Motor neuron (in vitro differentiated cells): Measurements from ENCODE around the gene TFRC. TPM values are rescaled to one million over a fixed set of nuclear protein-coding genes. Genes with fewer than 3 reads are reported as not detected.
"Not testable (repeated sequence)": the region's sequence is repeated elsewhere in the genome, so short reads cannot be mapped to it uniquely, and the experiment has no call there.

Experiments used
- ATAC-seq, 8 experiments: fragments of 200-7000 bp; cut with Tn5 transposase; replicated peaks in 6 of 8; 2 replicates each; pipeline ENCODE4 v1.8.0; 2021; ENCODE audit warnings: mild to moderate bottlenecking in 8 of 8, moderate library complexity in 8 of 8
- H3K27ac ChIP-seq, 2 donors: fragments of 250-450 bp; sonication (Bioruptor Pico); 2 replicates each; pipeline ENCODE4 v1.9.0; 2021; ENCODE audit warnings: antibody characterized with exemption in 2 of 2, mild to moderate bottlenecking in 2 of 2, moderate library complexity in 1 of 2
- H3K4me1 ChIP-seq, 2 donors: fragments of 250-450 bp; sonication (Bioruptor Pico); replicated peaks in 1 of 2; 2 replicates each; pipeline ENCODE4 v1.6.1; 2021; ENCODE audit warnings: antibody characterized with exemption in 2 of 2, mild to moderate bottlenecking in 2 of 2, moderate library complexity in 1 of 2
- H3K4me3 ChIP-seq, 5 donors: fragments of 250-450 bp; sonication (Bioruptor Pico); 2 replicates each; pipeline ENCODE4 v1.9.0; 2021; ENCODE audit warnings: antibody characterized with exemption in 5 of 5, mild to moderate bottlenecking in 5 of 5, moderate library complexity in 4 of 5
- WGBS, 10 experiments: fragments of 450-650 bp; shearing (Covaris generic); methylation state at CpG; one replicate each; pipeline ENCODE4 v1.0.0; 2022; 5-methylcytosine and 5-hydroxymethylcytosine counted together
- in situ Hi-C, 9 experiments: fragments of 400-800 bp; cut with MboI; loops; one replicate each; pipeline ENCODE4 v1.15.0; 2021; ENCODE audit warnings: low sequenced_read_pairs in 9 of 9, low pct_unique_long_range_greater_than_20kb in 2 of 9; ENCODE audit not compliant: unreplicated experiment in 9 of 9
- total RNA-seq, 8 experiments: library from RNA; unstranded; fragments of 300-600 nt; gene quantifications; 2 replicates each; pipeline versions ENCODE4 v1.2.3 to v1.2.4, GENCODE V29; 2022

Gene TFRC
- total RNA-seq, 8 experiments from 2014 or later = 39.1 to 148 (median 55.7) TPM

DNA sequence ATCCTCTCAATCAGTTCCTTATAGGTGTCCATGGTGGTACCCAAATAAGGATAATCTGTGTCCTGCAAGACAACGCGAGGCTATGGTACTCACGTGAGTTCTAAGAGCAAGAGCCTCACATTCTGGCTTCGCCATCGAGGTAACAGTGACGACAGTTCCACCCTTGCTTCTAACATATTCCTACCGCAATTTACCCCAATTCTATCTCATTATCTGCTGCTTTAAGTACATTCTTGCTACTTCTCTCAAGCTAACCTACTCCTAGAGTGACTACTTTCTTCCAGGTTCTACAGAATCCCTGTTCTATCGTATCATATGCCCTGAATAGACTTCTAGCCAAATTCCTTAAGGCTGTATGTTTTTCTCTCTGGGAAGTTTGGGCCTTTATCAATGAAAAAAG is 26.6 kb downstream of the TFRC start:
- WGBS, 10 experiments = 80 to 100% (median 94%) methylated on average over 1 to 8 of the region's 8 CpGs; no CpG with 5 or more reads in 1 of the 10 experiments
- H3K4me3 ChIP-seq = no peak overlapping the region
- no peak for ATAC-seq
- H3K4me1 ChIP-seq = peaks cover 2 to 4% of the 10 kb centered on the region in 2 donors
- in situ Hi-C loops = no loop called here
- no peak overlapping the region for H3K27ac ChIP-seq

DNA sequence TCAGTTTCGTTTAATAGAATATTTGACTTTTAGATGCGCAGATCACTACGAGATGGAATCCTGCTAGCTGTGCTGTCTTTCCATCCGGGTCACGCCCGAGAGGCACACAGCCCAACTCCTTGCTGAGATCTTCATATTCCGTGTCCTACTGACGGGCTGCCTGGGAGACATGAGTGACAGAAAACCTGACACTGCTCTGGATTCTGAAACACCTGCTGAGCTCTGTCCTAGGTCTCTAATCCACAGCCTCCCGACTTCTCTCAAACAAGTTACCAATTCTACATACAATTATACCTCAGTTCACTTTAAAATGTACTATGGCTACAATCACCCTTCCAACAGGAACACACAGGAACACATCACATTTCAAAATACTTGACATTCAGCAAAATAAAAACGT is 27.2 kb downstream of the TFRC start:
- Histone ChIP-seq H3K27ac (no peak overlapping the region), H3K4me3 (no peak overlapping the region), H3K4me1 (peaks cover 2 to 4% of the 10 kb centered on the region in 2 donors)
- 80 to 100% (median 94%) methylated on average over 1 to 10 of the region's 10 CpGs; no CpG with 5 or more reads in 2 of the 10 experiments for WGBS, 10 experiments
- in situ Hi-C loops = no loop called here
- ATAC-seq = no peak

- ATAC-seq = no peak
- 88 to 100% (median 99%) methylated on average over 3 to 7 of the region's 7 CpGs for WGBS, 10 experiments
- Histone ChIP-seq H3K4me3 (no peak overlapping the region), H3K4me1 (peaks cover 2 to 4% of the 10 kb centered on the region in 2 donors), H3K27ac (no peak overlapping the region)
- in situ Hi-C loops = no loop called here
These were observed 28.4 kb downstream of the TFRC start for GRCh38 chr3:196053487-196053886.

DNA sequence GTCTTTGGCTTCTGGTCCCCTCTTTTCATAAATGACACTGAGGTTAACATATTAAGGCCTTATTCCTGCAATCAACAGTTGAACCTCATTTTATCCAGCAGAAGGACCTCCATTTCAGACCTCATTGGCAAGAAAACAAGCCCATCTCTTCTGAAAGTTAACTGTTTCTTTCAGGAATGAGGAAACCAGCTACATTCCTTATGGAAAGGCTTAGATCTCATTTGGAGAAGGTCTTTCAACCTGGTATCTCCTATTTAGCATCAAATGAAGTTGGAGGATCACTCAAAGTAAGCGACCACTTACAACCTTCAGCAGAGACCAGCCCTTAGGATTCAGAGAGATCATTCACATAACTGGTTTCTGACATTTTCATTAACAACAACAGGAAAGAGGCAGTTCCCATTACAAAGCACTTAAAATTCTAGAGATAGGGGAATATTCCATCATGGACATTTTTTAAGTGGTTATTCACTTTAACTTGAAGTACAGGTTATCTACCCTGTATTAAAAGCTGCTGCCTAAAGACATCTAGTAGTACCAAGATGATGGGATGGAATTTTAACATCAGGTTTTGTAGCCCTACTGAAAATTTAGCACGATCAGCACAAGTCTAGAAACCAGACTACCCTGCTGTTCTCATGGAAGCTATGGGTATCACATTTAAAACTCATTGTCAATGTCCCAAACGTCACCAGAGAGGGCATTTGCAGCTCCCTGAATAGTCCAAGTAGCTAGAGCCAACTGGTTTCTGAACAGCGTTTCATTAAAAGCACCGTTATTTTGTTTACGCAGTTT is 30.4 kb downstream of the TFRC start:
- H3K27ac ChIP-seq = no peak overlapping the region
- no peak for ATAC-seq
- WGBS, 10 experiments = 90 to 100% (median 97%) methylated on average over 1 to 6 of the region's 6 CpGs; no CpG with 5 or more reads in 1 of the 10 experiments
- in situ Hi-C loops = no loop called here
- no peak overlapping the region for H3K4me3 ChIP-seq
- H3K4me1 ChIP-seq = peaks cover 0 to 4% of the 10 kb centered on the region in 2 donors

DNA sequence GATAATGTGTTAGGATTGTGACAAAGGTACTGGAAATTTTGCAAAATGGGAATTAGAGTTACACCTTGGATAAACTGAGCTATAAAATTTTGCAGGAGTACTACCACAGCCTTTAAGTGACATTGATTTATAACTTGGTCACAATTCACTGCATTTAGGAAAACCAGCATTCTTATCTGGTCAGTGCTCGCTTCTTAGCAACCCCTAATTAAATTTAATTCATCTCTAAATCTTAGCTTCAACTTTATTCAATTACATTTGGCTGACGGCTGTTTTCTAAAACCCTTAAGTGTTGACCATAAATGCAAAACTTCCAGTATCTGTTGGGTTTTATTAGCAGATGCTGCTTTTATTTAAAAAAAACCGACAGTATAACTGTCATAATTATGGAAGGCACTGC is 31.3 kb downstream of the TFRC start:
- ATAC-seq = peak in 1 of 8 experiments; percentile 11
- 0 to 100% (median 74%) methylated on average over 1 to 3 of the region's 3 CpGs; no CpG with 5 or more reads in 1 of the 10 experiments for WGBS, 10 experiments
- no peak overlapping the region for H3K4me3 ChIP-seq
- peaks cover 0 to 4% of the 10 kb centered on the region in 2 donors for H3K4me1 ChIP-seq
- in situ Hi-C loops = no loop called here
- no peak overlapping the region for H3K27ac ChIP-seq

DNA sequence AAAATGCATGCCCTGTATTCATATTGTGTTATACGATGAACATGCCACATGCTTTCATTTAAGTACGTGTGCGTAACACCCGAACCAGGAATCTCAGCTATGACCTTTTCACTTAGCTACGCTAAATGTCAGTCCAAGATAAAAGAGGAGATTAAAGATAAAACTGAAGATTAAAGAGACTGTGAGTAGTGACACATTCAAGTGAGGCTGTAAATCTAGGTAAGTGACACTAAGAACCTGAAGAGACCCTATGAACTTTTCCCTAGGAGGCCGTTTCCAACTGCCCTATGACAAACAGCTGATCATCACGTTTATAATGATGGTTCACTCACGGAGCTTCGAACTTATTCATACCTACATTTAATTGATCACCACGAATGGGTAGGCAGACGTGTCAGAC is 32.2 kb downstream of the TFRC start:
- Histone ChIP-seq H3K4me1 (peaks cover 0 to 4% of the 10 kb centered on the region in 2 donors), H3K27ac (no peak overlapping the region), H3K4me3 (no peak overlapping the region)
- in situ Hi-C loops = loop anchor here in 1 of 9 experiments (25.0 kb wide), 1 partner anchor 463 kb away; the partner anchor contains the start of genes RNF168 and SMCO1
- no peak for ATAC-seq
- WGBS, 10 experiments = 9 to 98% (median 73%) methylated on average over 1 to 11 of the region's 11 CpGs; no CpG with 5 or more reads in 1 of the 10 experiments

- WGBS, 10 experiments = 80 to 100% (median 87%) methylated on average over 1 to 9 of the region's 9 CpGs
- in situ Hi-C loops = loop anchor here in 1 of 9 experiments (25.0 kb wide), 1 partner anchor 463 kb away; the partner anchor contains the start of genes RNF168 and SMCO1
- no peak overlapping the region for H3K4me3 ChIP-seq
- H3K4me1 ChIP-seq = peaks cover 0 to 4% of the 10 kb centered on the region in 2 donors
- H3K27ac ChIP-seq = no peak overlapping the region
- no peak for ATAC-seq
These were observed 32.8 kb downstream of the TFRC start for GRCh38 chr3:196048922-196049598.

- ATAC-seq = no peak
- WGBS, 10 experiments = 91 to 100% (median 94%) methylated on average over 2 to 6 of the region's 11 CpGs; no CpG with 5 or more reads in 3 of the 10 experiments
- in situ Hi-C loops = loop anchor here in 1 of 9 experiments (25.0 kb wide), 1 partner anchor 465 kb away; the partner anchor contains the start of genes RNF168 and SMCO1
- peaks cover 0 to 4% of the 10 kb centered on the region in 2 donors for H3K4me1 ChIP-seq
- H3K27ac ChIP-seq = no peak overlapping the region
- no peak overlapping the region for H3K4me3 ChIP-seq
These were observed 34.4 kb downstream of the TFRC start for GRCh38 chr3:196047391-196048030.

DNA sequence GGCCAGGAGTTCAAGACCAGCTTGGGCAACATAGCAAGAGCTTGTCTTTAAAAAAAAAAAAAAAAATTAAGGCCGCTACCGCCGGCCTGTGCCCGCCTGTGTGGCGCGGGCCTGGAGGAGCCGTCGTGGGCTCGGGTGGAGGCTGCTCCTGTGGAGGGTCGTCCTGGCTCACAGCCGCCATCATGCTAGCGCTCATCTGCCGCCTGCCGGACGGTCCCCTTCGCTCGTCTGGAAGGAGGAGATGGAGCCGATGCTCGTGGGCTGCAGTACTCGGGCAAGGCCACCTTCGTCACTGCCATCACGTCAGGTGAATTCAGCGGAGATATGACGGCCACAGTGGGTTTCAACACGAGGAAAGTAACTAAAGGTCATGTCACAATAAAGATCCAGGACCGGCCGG is 37.4 kb downstream of the TFRC start:
- Histone ChIP-seq H3K27ac (no peak overlapping the region), H3K4me3 (no peak overlapping the region), H3K4me1 (no peaks in the 10 kb centered on the region)
- no peak for ATAC-seq
- WGBS, 10 experiments = 89 to 100% (median 93%) methylated on average over 1 to 8 of the region's 27 CpGs; no CpG with 5 or more reads in 5 of the 10 experiments
- in situ Hi-C loops = loop anchor here in 1 of 9 experiments (25.0 kb wide), 1 partner anchor 468 kb away; the partner anchor contains the start of genes RNF168 and SMCO1

GRCh38 chr3:196042673-196043072 is 39.2 kb downstream of the TFRC start:
- in situ Hi-C loops = loop anchor here in 1 of 9 experiments (25.0 kb wide), 1 partner anchor 470 kb away; the partner anchor contains the start of genes RNF168 and SMCO1
- 80 to 100% (median 92%) methylated on average over 1 to 6 of the region's 6 CpGs; no CpG with 5 or more reads in 1 of the 10 experiments for WGBS, 10 experiments
- Histone ChIP-seq H3K27ac (no peak overlapping the region), H3K4me3 (no peak overlapping the region), H3K4me1 (no peaks in the 10 kb centered on the region)
- ATAC-seq = no peak

GRCh38 chr3:196039359-196039758 is 42.5 kb downstream of the TFRC start:
- Histone ChIP-seq H3K4me1 (no peaks in the 10 kb centered on the region), H3K27ac (no peak overlapping the region), H3K4me3 (no peak overlapping the region)
- ATAC-seq = no peak
- in situ Hi-C loops = loop anchor here in 1 of 9 experiments (25.0 kb wide), 1 partner anchor 473 kb away; the partner anchor contains the start of genes RNF168 and SMCO1
- 80 to 100% (median 100%) methylated on average over 1 to 2 of the region's 2 CpGs; no CpG with 5 or more reads in 5 of the 10 experiments for WGBS, 10 experiments

- in situ Hi-C loops = loop anchor here in 1 of 9 experiments (25.0 kb wide), 1 partner anchor 486 kb away; the partner anchor contains the start of genes RNF168 and SMCO1
- ATAC-seq = peak in 5 of 8 experiments; percentile 28 to 89 (median 52)
- WGBS, 10 experiments = 10 to 56% (median 36%) methylated on average over 1 to 10 of the region's 10 CpGs; no CpG with 5 or more reads in 2 of the 10 experiments
- not testable (repeated sequence) for H3K27ac ChIP-seq, H3K4me3 ChIP-seq, H3K4me1 ChIP-seq
These were observed 55.8 kb downstream of the TFRC start for GRCh38 chr3:196026059-196026458.
